K562 (cell line): Measurements from ENCODE around the gene TRAPPC8. TPM values are rescaled to one million over a fixed set of nuclear protein-coding genes. Genes with fewer than 3 reads are reported as not detected.

Source experiments
- ATAC-seq: fragments of 200-7000 bp; cut with Tn5 transposase; 3 replicates; pipeline ENCODE4 v1.9.1; 2020; ENCODE audit warnings: moderate library complexity
- BruUV-seq: library from RNA; stranded (reverse); fragments of 400-500 nt; replicated peaks from 2 replicates; lab custom pipeline; 2021; lab: Mats Ljungman, UMichigan
- CTCF ChIA-PET: fragments of 300-600 bp; formaldehyde crosslinking; extraction: SDS; loops from one replicate; lab custom pipeline; 2021; ENCODE audit warnings: low intra/inter-chr PET ratio; lab: Yijun Ruan, JAX
- POLR2A ChIA-PET: fragments of 300-600, 350-650 bp; sonication (Branson Sonifier 250); formaldehyde crosslinking; extraction: SDS; loops from one replicate; lab custom pipeline; 2021; ENCODE audit warnings: antibody characterized with exemption, inconsistent platforms; lab: Yijun Ruan, JAX
- DNase-seq, 4 experiments: peaks; one replicate each; pipeline versions ENCODE4 v3.0.0 to v3.0.0-alpha.2; 2011 to 2018; ENCODE audit warnings: low spot score in 3 of 4, mixed read lengths in 3 of 4; ENCODE audit errors: extremely low read depth in 1 of 4
- FAIRE-seq: peaks from 2 replicates; lab custom pipeline; 2011; peaks lifted over from hg19 to GRCh38; lab: Jason Lieb, UNC
- H2AFZ ChIP-seq: 2 replicates; pipeline ENCODE4 v1.6.0; 2011; ENCODE audit warnings: low read depth, low read length, control low read depth, inconsistent platforms
- H3K27ac ChIP-seq: fragments of 200-600 bp; 3 replicates; pipeline ENCODE4 v1.8.0; 2011; ENCODE audit warnings: low read depth, mild to moderate bottlenecking, control low read depth, inconsistent platforms, low read length, moderate library complexity, mixed read lengths; ENCODE audit errors: extremely low read depth
- H3K27me3 ChIP-seq, 2 experiments: fragments of 300-600 bp in 1 of 2; 2 replicates in 1 of 2; 3 replicates in 1 of 2; pipeline versions ENCODE4 v1.6.0 to v1.8.0; 2011; ENCODE audit warnings: inconsistent platforms in 2 of 2, low read length in 2 of 2, mild to moderate bottlenecking in 1 of 2, mixed read lengths in 1 of 2, moderate library complexity in 1 of 2; ENCODE audit not compliant: control insufficient read depth in 2 of 2, insufficient read depth in 2 of 2
- H3K36me3 ChIP-seq: fragments of 300-600 bp; 3 replicates; pipeline ENCODE4 v1.8.0; 2011; ENCODE audit warnings: mild to moderate bottlenecking, low read length, inconsistent platforms; ENCODE audit not compliant: control insufficient read depth, insufficient read depth
- H3K4me1 ChIP-seq, 2 experiments: fragments of 200-600 bp in 1 of 2; replicated peaks in 1 of 2; 2 replicates in 1 of 2; 3 replicates in 1 of 2; pipeline versions ENCODE4 v1.5.1 to v1.8.0; 2011; ENCODE audit warnings: inconsistent platforms in 2 of 2, low read length in 2 of 2, mild to moderate bottlenecking in 1 of 2, mixed read lengths in 1 of 2, moderate library complexity in 1 of 2; ENCODE audit not compliant: control insufficient read depth in 2 of 2, insufficient read depth in 2 of 2
- H3K4me2 ChIP-seq: 2 replicates; pipeline ENCODE4 v1.6.1; 2011; ENCODE audit warnings: low read length, control low read depth, inconsistent platforms, mixed read lengths; ENCODE audit not compliant: insufficient read depth
- H3K4me3 ChIP-seq: fragments of 200-600 bp; sonication (generic), shearing (Covaris generic); 2 replicates; pipeline ENCODE4 v1.5.1; 2016; ENCODE audit warnings: control low read depth, inconsistent platforms
- H3K79me2 ChIP-seq: fragments of 200-600 bp; 3 replicates; pipeline ENCODE4 v1.8.0; 2011; ENCODE audit warnings: low read length, inconsistent platforms; ENCODE audit not compliant: control insufficient read depth, insufficient read depth
- H3K9ac ChIP-seq, 2 experiments: 2 replicates each; pipeline versions ENCODE4 v1.6.0 to v1.6.1; 2011; ENCODE audit warnings: low read depth in 2 of 2, low read length in 2 of 2, control low read depth in 1 of 2, inconsistent platforms in 1 of 2, mild to moderate bottlenecking in 1 of 2, mixed read lengths in 1 of 2; ENCODE audit not compliant: insufficient read depth in 1 of 2
- H3K9me1 ChIP-seq: one replicate; pipeline ENCODE4 v1.6.0; 2011; ENCODE audit warnings: inconsistent platforms, mild to moderate bottlenecking, low read length, moderate library complexity; ENCODE audit not compliant: control insufficient read depth, insufficient read depth
- H3K9me3 ChIP-seq: replicated peaks from 2 replicates; pipeline ENCODE4 v1.5.1; 2011; ENCODE audit warnings: low read depth, low read length, inconsistent platforms; ENCODE audit not compliant: control insufficient read depth, insufficient read depth
- H4K20me1 ChIP-seq: replicated peaks from 2 replicates; pipeline ENCODE4 v1.6.1; 2011; ENCODE audit warnings: low read length, inconsistent platforms, mixed read lengths; ENCODE audit not compliant: control insufficient read depth, insufficient read depth
- ARNT ChIP-seq, 2 experiments: fragments of 450-650 bp; IDR thresholded peaks; 2 replicates each; pipeline ENCODE4 v1.6.1; 2016; ENCODE audit warnings: mild to moderate bottlenecking in 1 of 2
- COPS2 ChIP-seq: fragments of 450-650 bp; conservative IDR thresholded peaks from 2 replicates; pipeline ENCODE4 v1.6.1; 2016; ENCODE audit warnings: mild to moderate bottlenecking, moderate library complexity
- HDAC8 ChIP-seq: fragments of 450-650 bp; IDR thresholded peaks from 2 replicates; pipeline ENCODE4 v1.6.1; 2016; ENCODE audit warnings: mild to moderate bottlenecking, missing genetic modification characterization, moderate library complexity, missing compliant biosample characterization
- SLC30A9 ChIP-seq: fragments of 250-450 bp; sonication (Bioruptor Pico); IDR thresholded peaks from 2 replicates; pipeline ENCODE4 v1.8.0; 2022; ENCODE audit warnings: mild to moderate bottlenecking, moderate library complexity
- SRF ChIP-seq, 2 experiments: fragments of 250-450, 450-650 bp in 1 of 2; sonication (Bioruptor Pico) in 1 of 2; sonication (generic) in 1 of 2; formaldehyde crosslinking; IDR thresholded peaks; 2 replicates each; pipeline versions ENCODE4 v1.5.0 to v1.5.1; 2020 to 2022; ENCODE audit warnings: mild to moderate bottlenecking in 1 of 2, missing genetic modification reagents in 1 of 2
- TAF15 ChIP-seq: fragments of 200-400 bp; formaldehyde crosslinking; IDR thresholded peaks from 2 replicates; pipeline ENCODE4 v1.6.1; 2017; ENCODE audit warnings: mild to moderate bottlenecking, low read depth, low read length, moderate library complexity
- WHSC1 ChIP-seq: IDR thresholded peaks from one replicate; pipeline ENCODE4 v1.6.1; 2012; ENCODE audit warnings: low read length, control low read depth, inconsistent platforms
- XRCC3 ChIP-seq: fragments of 450-650 bp; IDR thresholded peaks from 2 replicates; pipeline ENCODE4 v1.6.1; 2017; ENCODE audit warnings: mild to moderate bottlenecking, moderate library complexity
- ZNF780A ChIP-seq: fragments of 250-450 bp; sonication (Bioruptor Pico); IDR thresholded peaks from 2 replicates; pipeline ENCODE4 v1.5.0; 2021; ENCODE audit warnings: mild to moderate bottlenecking
- WGBS: fragments of 100-300 bp; shearing (Covaris generic); methylation state at CpG from one replicate; pipeline ENCODE4 v1.1.6; 2016; ENCODE audit warnings: low coverage, mixed read lengths; ENCODE audit not compliant: insufficient coverage; ENCODE audit errors: missing lambda C conversion rate; 5-methylcytosine and 5-hydroxymethylcytosine counted together
- in situ Hi-C: fragments of 300-500 bp; cut with MboI; formaldehyde crosslinking; loops from 4 replicates; pipeline ENCODE4 v1.15.0; 2018; ENCODE audit warnings: inconsistent platforms, mixed read lengths
- intact Hi-C: fragments of 100-400 bp; cut with micrococcal nuclease; formaldehyde crosslinking; loops from 2 replicates; pipeline ENCODE4 v1.14.2; 2022
- polyA plus RNA-seq, 8 experiments: library from polyadenylated mRNA; depleted of rRNA in 4 of 8; stranded (reverse) in 5 of 8; unstranded in 3 of 8; fragments of >200 nt; fragmentation: Nextera tagmentation in 2 of 8; fragmentation: Illumina TruSeq in 1 of 8; extraction: Ambion mirVana in 2 of 8; extraction: Trizol in 1 of 8; gene quantifications; 2 replicates each; pipeline versions ENCODE4 v1.2.1 to v1.2.3, GENCODE V29; 2011 to 2014; ENCODE audit warnings: inconsistent platforms in 1 of 8, missing spikeins in 1 of 8
- total RNA-seq, 7 experiments: library from RNA; depleted of rRNA in 6 of 7; stranded (reverse); fragments of >200 nt in 6 of 7; fragmentation: Illumina TruSeq in 2 of 7; extraction: Trizol in 2 of 7; gene quantifications; 2 replicates each; pipeline versions ENCODE4 v1.2.1 to v1.2.3, GENCODE V29; 2011 to 2021; ENCODE audit warnings: low replicate concordance in 1 of 7
- TF ChIP-seq, protein P1 (sequence below): fragments of 250-450 bp; sonication (Bioruptor Pico); IDR thresholded peaks from 2 replicates; pipeline ENCODE4 v1.5.0; 2020; ENCODE audit warnings: mild to moderate bottlenecking
- TF ChIP-seq, protein P2 (sequence below): sonication (generic); formaldehyde crosslinking; IDR thresholded peaks from 2 replicates; pipeline ENCODE4 v1.8.0; 2022; ENCODE audit warnings: mild to moderate bottlenecking, missing genetic modification reagents
- TF ChIP-seq, protein P3 (sequence below): sonication (generic); formaldehyde crosslinking; IDR thresholded peaks from 2 replicates; pipeline ENCODE4 v1.8.0; 2022; ENCODE audit warnings: mild to moderate bottlenecking, missing genetic modification reagents

TRAPPC8 gene
- total and polyA plus RNA-seq, 9 of the 15 experiments (the other 6 are each of a cell fraction or from before 2014, with no cell fraction given) = 20.1 to 111 (median 35.6) TPM

DNA sequence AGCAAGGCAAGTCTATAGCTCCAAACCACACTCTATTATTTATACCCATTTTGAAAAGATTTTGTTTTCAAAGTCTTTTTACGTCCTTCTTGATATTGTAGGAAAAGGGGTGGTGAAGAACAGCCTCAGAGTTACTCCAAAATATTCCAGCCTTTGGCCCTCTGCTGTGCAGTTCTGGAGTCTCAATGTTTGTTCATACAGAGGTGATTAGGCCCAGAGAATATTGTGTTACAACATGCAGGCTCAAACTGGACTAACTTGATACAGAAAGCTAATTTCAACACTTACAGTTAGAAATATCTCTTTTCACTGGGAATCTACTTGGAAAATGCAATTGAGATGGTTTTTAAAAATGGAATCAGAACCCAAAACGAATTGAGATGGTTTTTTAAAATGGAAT is 141.8 kb downstream of the TRAPPC8 start:
- TF ChIP-seq SRF (CRISPR knock-in tag; IDR thresholded peaks at IDR 0.05) (no peak), COPS2 (no peak), ARNT (IDR thresholded peaks at IDR 0.05) (no peak), TAF15 (no peak), ZNF780A (no peak), HDAC8 (tag) (no peak), WHSC1 (no peak), SLC30A9 (no peak), XRCC3 (no peak)
- TF ChIP-seq, protein P1, sequence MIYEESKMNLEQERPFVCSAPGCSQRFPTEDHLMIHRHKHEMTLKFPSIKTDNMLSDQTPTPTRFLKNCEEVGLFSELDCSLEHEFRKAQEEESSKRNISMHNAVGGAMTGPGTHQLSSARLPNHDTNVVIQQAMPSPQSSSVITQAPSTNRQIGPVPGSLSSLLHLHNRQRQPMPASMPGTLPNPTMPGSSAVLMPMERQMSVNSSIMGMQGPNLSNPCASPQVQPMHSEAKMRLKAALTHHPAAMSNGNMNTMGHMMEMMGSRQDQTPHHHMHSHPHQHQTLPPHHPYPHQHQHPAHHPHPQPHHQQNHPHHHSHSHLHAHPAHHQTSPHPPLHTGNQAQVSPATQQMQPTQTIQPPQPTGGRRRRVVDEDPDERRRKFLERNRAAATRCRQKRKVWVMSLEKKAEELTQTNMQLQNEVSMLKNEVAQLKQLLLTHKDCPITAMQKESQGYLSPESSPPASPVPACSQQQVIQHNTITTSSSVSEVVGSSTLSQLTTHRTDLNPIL = no peak
- TF ChIP-seq, protein P2, sequence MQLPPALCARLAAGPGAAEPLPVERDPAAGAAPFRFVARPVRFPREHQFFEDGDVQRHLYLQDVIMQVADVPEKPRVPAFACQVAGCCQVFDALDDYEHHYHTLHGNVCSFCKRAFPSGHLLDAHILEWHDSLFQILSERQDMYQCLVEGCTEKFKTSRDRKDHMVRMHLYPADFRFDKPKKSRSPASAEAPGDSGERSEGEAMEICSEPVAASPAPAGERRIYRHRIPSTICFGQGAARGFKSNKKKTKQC (CRISPR knock-in tag) = no peak
- TF ChIP-seq, protein P3, sequence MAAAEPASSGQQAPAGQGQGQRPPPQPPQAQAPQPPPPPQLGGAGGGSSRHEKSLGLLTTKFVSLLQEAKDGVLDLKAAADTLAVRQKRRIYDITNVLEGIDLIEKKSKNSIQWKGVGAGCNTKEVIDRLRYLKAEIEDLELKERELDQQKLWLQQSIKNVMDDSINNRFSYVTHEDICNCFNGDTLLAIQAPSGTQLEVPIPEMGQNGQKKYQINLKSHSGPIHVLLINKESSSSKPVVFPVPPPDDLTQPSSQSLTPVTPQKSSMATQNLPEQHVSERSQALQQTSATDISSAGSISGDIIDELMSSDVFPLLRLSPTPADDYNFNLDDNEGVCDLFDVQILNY (CRISPR knock-in tag) = no peak
- peak; percentile 52; the same call in 2 of the 3 replicates for ATAC-seq
- no peaks in the 10 kb centered on the region for H3K36me3 ChIP-seq
- no peaks in the 10 kb centered on the region for H3K9me1 ChIP-seq
- H3K9me3 ChIP-seq = no peaks in the 10 kb centered on the region
- in situ Hi-C loops = no loop called here
- H4K20me1 ChIP-seq = no peaks in the 10 kb centered on the region
- WGBS = 0% methylated on average over 2 of the region's 2 CpGs
- no peak overlapping the region for H3K27ac ChIP-seq
- DNase-seq = no peak
- no peak overlapping the region for H3K4me3 ChIP-seq
- intact Hi-C loops = no loop called here
- H3K4me1 ChIP-seq = no peaks in the 10 kb centered on the region; a peak in 2 of 5 replicates
- no TSS peak for BruUV-seq
- peaks cover 6 to 14% of the 10 kb centered on the region in 2 experiments for H3K27me3 ChIP-seq
- no peak overlapping the region for H3K9ac ChIP-seq
- no peak overlapping the region for H3K4me2 ChIP-seq
- no peaks in the 10 kb centered on the region for H3K79me2 ChIP-seq
- CTCF ChIA-PET = interaction anchor here (0.6 kb wide), 1 partner anchor 245 kb away, joined by 3 read pairs; no protein-coding TSS in a partner anchor
- no peak overlapping the region for H2AFZ ChIP-seq
- POLR2A ChIA-PET = no interaction called here
- FAIRE-seq = no peak
